HG03139 (cell line): ENCODE measurements around the gene NDUFAF4.

Experiments
- ATAC-seq: cut with Tn5 transposase; IDR thresholded peaks from one replicate; pipeline ENCODE4 v1.9.1; 2021; ENCODE audit not compliant: unreplicated experiment

Gene NDUFAF4

GRCh38 chr6:96899451-96899998 is 1.8 kb upstream of the NDUFAF4 start:
- ATAC-seq = no peak

- ATAC-seq = no peak
Measured at GRCh38 chr6:96899019-96899418, 1.3 kb upstream of the NDUFAF4 start.

- ATAC-seq = no peak
Measured at GRCh38 chr6:96898241-96898851, 655 bp upstream of the NDUFAF4 start.

- ATAC-seq = no peak
Measured at GRCh38 chr6:96889146-96889545, 8.5 kb downstream of the NDUFAF4 start.

- no peak for ATAC-seq
Measured at GRCh38 chr6:96888745-96889144, 8.9 kb downstream of the NDUFAF4 start.

- ATAC-seq = no peak
Measured at GRCh38 chr6:96886519-96886918, 11.2 kb downstream of the NDUFAF4 start.

GRCh38 chr6:96885187-96885631 is 12.5 kb downstream of the NDUFAF4 start:
- peak; percentile 91 for ATAC-seq

- no peak for ATAC-seq
Measured at GRCh38 chr6:96878143-96878542, 19.5 kb downstream of the NDUFAF4 start.

GRCh38 chr6:96876886-96877545 is 20.7 kb downstream of the NDUFAF4 start:
- ATAC-seq = no peak

GRCh38 chr6:96872976-96873375 is 24.7 kb downstream of the NDUFAF4 start:
- no peak for ATAC-seq

GRCh38 chr6:96865055-96865405 is 32.7 kb downstream of the NDUFAF4 start:
- ATAC-seq = no peak

- no peak for ATAC-seq
Measured at GRCh38 chr6:96864216-96865054, 33.3 kb downstream of the NDUFAF4 start.

- ATAC-seq = no peak
Measured at GRCh38 chr6:96862560-96862959, 35.1 kb downstream of the NDUFAF4 start.

- no peak for ATAC-seq
Measured at GRCh38 chr6:96861588-96861987, 36.1 kb downstream of the NDUFAF4 start.

- ATAC-seq = no peak
Measured at GRCh38 chr6:96856856-96857255, 40.8 kb downstream of the NDUFAF4 start.

GRCh38 chr6:96853083-96853482 is 44.6 kb downstream of the NDUFAF4 start:
- ATAC-seq = no peak

GRCh38 chr6:96852605-96853004 is 45.1 kb downstream of the NDUFAF4 start:
- no peak for ATAC-seq

GRCh38 chr6:96851858-96852257 is 45.8 kb downstream of the NDUFAF4 start:
- no peak for ATAC-seq

GRCh38 chr6:96849615-96850014 is 48.1 kb downstream of the NDUFAF4 start:
- no peak for ATAC-seq

GRCh38 chr6:96844530-96844929 is 53.2 kb downstream of the NDUFAF4 start:
- peak; percentile 91 for ATAC-seq

GRCh38 chr6:96841345-96841744 is 56.3 kb downstream of the NDUFAF4 start:
- ATAC-seq = no peak
